Measurements from ENCODE around the gene EHBP1. TPM values are rescaled to one million over a fixed set of nuclear protein-coding genes. Genes with fewer than 3 reads are reported as not detected.

EHBP1 gene
- total RNA-seq, 1 donor from 2014 or later: 25.7 TPM

DNA sequence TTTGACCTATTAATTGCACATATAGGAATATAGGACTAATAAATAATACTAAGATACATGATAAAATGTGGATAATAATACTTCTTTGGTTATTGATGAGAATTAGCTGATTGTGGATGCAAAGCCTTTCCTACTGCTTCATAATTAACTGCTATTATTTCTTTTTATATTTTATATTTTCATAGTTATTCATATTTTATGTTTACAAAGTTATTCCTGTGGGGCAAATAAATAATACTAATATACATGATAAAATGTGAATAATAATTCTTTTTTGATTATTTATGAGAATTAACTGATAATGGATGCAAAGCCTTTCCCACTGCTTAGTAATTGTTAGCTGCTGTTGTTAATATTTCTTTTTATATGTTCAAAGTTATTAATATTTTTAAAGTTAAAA lies 146.7 kb downstream of the EHBP1 start:
- intact Hi-C loops (cut with DNase I): no loop called here
- no peak for ATAC-seq
- DNase-seq (ENCODE audit: missing footprints): no peak

- ATAC-seq: no peak
- intact Hi-C loops (cut with DNase I): no loop called here
- no peak for DNase-seq (ENCODE audit: missing footprints)
Measured at GRCh38 chr2:62854600-62855514, 149.3 kb downstream of the EHBP1 start.

DNA sequence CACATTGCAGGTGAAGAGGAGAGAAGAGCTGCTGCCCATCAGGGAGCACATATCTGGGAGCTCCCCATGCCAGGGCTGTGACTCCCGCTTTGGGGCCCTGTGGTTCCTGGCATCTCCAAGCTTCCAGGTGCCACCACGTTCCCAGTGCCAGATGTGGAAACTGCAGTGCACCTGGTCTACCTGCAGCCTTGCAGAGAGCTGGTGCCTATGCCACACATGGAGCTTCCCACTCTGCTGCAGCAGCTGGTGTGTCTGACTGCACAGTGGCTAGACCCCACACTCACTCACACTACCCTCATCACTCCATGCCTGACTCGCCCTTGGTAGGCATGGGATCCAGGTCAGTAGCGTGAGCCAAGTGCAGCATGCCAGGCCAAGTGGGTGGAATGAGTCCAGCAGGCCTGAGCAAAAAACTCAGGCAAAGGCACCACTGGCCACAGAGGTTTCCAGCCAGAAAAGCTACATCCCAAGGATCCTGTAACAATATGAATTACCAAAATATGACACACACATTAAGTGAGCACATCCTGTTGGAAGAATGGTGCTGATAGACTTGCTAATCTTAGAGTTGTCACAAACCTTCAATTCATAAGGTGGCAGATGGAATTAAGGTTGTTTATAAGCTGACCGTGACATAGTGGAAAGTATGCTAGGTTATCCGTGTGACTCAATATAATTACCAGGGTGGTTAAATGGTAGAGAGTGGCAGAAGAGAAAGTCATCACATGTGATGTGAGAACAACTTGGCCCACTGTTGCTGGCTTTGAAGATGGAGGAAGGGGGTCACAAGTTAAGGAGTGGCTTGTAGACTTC lies 150.9 kb downstream of the EHBP1 start:
- DNase-seq (ENCODE audit: missing footprints) (no peak), ATAC-seq (peak; percentile 67)

DNA sequence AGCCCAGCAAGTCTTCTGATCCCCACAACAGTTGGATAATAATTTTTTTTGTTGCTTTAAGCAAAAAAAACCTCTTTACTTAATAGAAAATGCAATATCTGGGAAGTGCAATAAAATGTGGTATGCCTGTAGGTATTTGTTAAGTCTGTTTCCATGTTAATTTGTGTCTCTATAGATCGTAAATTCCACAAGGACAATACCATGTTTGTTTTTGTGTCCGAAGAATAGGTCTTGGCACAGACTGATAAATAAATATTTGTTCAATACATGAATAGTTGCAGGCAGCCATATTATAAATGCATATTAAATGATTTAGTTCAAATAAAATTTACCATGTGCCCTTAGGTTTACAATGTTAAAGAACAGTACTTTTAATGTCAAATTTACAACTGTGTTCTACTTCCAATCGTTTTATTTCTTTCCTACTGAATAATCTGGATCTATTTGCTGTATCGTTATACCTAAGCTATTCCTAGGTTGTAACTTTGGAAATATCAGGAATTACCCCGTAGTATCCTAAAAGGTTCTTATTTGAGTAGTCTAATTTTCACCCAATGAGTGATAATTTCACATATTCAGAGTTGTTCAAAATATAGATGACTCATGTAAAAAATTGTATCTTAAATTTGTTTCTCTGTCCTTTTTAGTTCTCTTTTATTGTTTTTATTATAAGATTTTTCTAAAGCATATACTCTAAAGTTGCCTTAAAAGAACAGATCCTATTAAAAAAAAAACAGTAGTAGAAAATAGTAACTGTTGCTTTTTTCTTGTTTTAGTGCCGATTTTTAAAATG lies 151.8 kb downstream of the EHBP1 start:
- DNase-seq (ENCODE audit: missing footprints) (no peak), ATAC-seq (no peak)
- intact Hi-C loops (cut with DNase I): no loop called here

More for the DNA sequence above, 150.9 kb downstream of the EHBP1 start:
- intact Hi-C loops (cut with DNase I): no loop called here

DNA sequence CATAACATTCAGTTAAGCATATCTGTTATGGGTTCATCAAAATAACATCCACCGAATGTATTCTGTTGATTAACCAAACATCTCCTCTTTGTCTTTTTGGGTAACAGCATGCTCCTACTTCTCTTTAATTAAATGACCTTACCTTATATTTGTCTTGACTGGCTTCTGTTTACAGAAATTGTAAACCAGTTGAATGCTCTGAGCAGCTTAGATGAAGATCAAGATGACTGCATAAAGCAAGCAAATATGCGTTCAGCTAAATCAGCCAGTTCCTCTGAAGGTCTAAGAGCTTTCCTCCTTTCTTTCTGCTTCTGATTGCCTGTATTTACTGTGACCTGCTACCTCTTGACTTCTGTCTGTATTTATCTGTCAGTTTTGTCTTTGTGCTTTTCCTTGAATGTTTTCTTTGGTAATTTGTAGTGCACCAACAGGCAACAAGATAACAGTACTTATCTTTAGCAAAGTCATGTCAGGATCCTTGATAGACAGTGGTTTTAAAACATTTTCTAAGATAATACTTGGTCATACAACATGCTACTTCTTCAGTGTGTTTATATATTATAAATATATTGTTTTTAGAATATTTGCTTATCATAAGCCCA lies 152.8 kb downstream of the EHBP1 start:
- no peak for DNase-seq (ENCODE audit: missing footprints)
- intact Hi-C loops (cut with DNase I): no loop called here
- ATAC-seq: no peak

GRCh38 chr2:62868947-62869346 lies 163.4 kb downstream of the EHBP1 start:
- intact Hi-C loops (cut with DNase I): no loop called here
- ATAC-seq: no peak

GRCh38 chr2:62870966-62871365 lies 165.5 kb downstream of the EHBP1 start:
- intact Hi-C loops (cut with DNase I): no loop called here
- DNase-seq (ENCODE audit: missing footprints): no peak
- no peak for ATAC-seq

More at GRCh38 chr2:62868947-62869346, 163.4 kb downstream of the EHBP1 start:
- DNase-seq (ENCODE audit: missing footprints): no peak

GRCh38 chr2:62871506-62871905 lies 166.0 kb downstream of the EHBP1 start:
- ATAC-seq: no peak
- DNase-seq (ENCODE audit: missing footprints): no peak
- intact Hi-C loops (cut with DNase I): no loop called here

GRCh38 chr2:62873603-62874002 lies 168.1 kb downstream of the EHBP1 start:
- DNase-seq (ENCODE audit: missing footprints): no peak
- no peak for ATAC-seq
- intact Hi-C loops (cut with DNase I): no loop called here

DNA sequence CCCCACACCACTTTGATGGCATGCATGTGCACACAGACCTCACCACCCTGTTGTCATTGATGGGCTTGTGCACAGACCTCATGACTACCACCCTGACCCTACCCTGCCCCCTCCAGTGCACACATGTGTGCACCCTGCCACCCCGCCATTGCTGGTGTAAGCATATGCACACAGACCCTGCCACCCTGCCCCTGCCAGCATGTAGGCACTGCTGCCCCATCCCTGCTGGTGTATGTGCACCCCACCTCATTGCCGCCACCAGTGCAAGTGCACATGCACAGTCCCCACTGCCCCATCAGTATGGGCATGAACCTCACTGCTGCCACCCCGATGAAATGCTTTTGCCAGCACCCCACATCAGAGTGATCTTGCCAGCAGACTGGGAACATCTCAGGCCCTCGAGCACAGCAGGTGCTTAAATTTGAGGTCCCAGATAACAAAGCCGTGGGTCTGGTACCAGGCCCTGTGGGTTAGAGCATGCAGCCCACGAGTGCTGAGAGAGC lies 169.4 kb downstream of the EHBP1 start:
- intact Hi-C loops (cut with DNase I): no loop called here
- DNase-seq (ENCODE audit: missing footprints) (no peak), ATAC-seq (no peak)

GRCh38 chr2:62881162-62881795 lies 175.8 kb downstream of the EHBP1 start:
- DNase-seq (ENCODE audit: missing footprints): no peak
- no peak for ATAC-seq
- intact Hi-C loops (cut with DNase I): no loop called here

DNA sequence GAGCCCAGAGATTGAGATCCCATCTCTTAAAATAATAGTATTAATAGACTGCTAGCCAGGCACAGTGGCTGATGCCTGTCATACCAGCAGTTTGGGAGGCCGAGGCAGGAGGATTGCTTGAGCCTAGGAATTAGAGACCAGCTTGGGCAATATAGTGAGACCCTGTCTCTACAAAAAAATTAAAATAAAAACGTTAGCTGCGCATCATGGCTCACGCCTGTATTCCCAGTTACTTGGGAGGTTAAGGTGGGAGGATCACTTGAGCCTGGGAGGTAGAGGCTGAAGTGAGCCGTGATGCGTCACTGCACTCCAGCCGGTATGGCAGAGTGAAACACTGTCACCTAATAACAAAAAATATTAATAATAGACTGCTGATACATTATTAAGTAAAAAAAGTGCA lies 178.1 kb downstream of the EHBP1 start:
- intact Hi-C loops (cut with DNase I): no loop called here
- no peak for DNase-seq (ENCODE audit: missing footprints)
- no peak for ATAC-seq

GRCh38 chr2:62884086-62884485 lies 178.6 kb downstream of the EHBP1 start:
- intact Hi-C loops (cut with DNase I): no loop called here
- no peak for ATAC-seq
- no peak for DNase-seq (ENCODE audit: missing footprints)

DNA sequence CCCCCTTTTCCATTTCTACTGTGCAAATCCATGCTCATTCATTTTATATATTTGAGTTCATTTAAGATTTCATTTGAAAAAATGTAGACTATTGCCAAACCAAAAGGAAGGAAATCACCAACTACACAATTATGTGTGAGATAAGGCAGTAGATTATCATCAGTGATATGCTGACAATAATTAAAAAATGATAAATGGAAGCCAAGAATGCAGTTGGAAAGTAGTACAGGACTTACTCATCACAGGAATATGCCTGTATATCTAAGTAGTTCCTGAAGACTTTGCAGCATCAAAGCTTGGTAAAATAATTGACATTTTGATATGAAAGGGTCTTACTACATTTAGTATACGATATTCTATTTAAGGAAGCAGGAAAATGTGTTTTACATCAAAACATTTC lies 179.0 kb downstream of the EHBP1 start:
- no peak for DNase-seq (ENCODE audit: missing footprints)
- no peak for ATAC-seq
- intact Hi-C loops (cut with DNase I): no loop called here

GRCh38 chr2:62894966-62895631 lies 189.6 kb downstream of the EHBP1 start:
- no peak for ATAC-seq
- intact Hi-C loops (cut with DNase I): no loop called here

GRCh38 chr2:62895632-62896009 lies 190.1 kb downstream of the EHBP1 start:
- ATAC-seq (no peak), DNase-seq (ENCODE audit: missing footprints) (no peak)
- intact Hi-C loops (cut with DNase I): no loop called here

More at GRCh38 chr2:62894966-62895631, 189.6 kb downstream of the EHBP1 start:
- no peak for DNase-seq (ENCODE audit: missing footprints)

DNA sequence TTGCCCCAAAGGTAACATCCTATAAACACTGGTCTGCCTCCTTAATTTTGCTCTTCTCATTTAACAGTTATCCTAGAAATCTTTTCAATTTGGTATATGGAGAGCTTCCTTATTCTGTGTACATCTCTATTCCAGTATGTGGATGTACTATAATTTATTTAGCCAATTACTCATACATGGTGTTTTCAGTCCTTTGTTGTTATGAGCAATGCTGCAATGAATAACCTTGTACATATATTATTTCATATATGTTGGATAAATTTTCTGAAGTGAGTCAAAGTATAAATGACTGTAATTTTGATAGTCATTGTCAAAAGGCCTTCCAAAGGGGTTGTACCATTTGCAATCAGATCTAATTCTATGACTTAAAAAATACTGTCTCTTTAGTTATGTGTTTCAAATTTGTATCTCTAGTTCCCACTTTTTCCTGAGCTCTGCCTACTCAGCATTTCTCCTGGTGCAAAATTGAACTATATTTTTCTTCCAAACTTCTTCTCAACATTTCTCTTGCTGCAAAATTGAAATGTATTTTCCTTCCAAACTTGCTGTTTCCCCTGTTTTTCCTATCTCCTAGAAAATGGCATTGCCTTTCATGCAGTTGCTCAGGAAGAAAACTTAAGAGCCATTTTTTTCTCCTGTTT lies 191.8 kb downstream of the EHBP1 start:
- no peak for DNase-seq (ENCODE audit: missing footprints)
- no peak for ATAC-seq
- intact Hi-C loops (cut with DNase I): no loop called here

Measured in Right ventricle myocardium inferior (tissue), 1 donor.